DND-41 (cell line): ENCODE results near the gene PLAGL2.

Experiments
- CTCF ChIP-seq: IDR thresholded peaks from 2 replicates; pipeline ENCODE4 v1.5.1; 2012; ENCODE audit warnings: borderline replicate concordance, low read length, moderate library complexity, mild to moderate bottlenecking; ENCODE audit not compliant: poor library complexity, severe bottlenecking; ENCODE audit errors: extremely low read depth
- EZH2 ChIP-seq: IDR thresholded peaks from 3 replicates; pipeline ENCODE4 v1.6.1; 2012; ENCODE audit warnings: borderline replicate concordance, low read depth, mild to moderate bottlenecking, moderate library complexity, low read length, inconsistent platforms; ENCODE audit not compliant: severe bottlenecking

GRCh38 chr20:32206760-32207625 is 550 bp downstream of the PLAGL2 start:
- no peak for TF ChIP-seq CTCF
- TF ChIP-seq EZH2: no peak
